CD4-positive, alpha-beta T cell (primary cell): ENCODE data around the gene PTPRK. TPM values are rescaled to one million over a fixed set of nuclear protein-coding genes. Genes with fewer than 3 reads are reported as not detected.

Experiments
- ATAC-seq: fragments of 200-7000 bp; cut with Tn5 transposase; one replicate; pipeline ENCODE4 v1.10.0; 2022; ENCODE audit warnings: mild to moderate bottlenecking; ENCODE audit not compliant: poor library complexity
- CTCF ChIA-PET: fragments of 350-600 bp; sonication (Branson Sonifier 250); formaldehyde crosslinking; loops from one replicate; lab custom pipeline; 2021; ENCODE audit warnings: antibody characterized with exemption, inconsistent platforms; lab: Charles Lee
- POLR2A ChIA-PET: fragments of 350-600 bp; sonication (Branson Sonifier 250); formaldehyde crosslinking; loops from one replicate; lab custom pipeline; 2021; ENCODE audit warnings: antibody characterized with exemption, inconsistent platforms; lab: Charles Lee
- DNase-seq, 14 experiments: peaks; one replicate each; pipeline ENCODE4 v3.0.0-alpha.2; 2013 to 2020; ENCODE audit warnings: mixed read lengths in 2 of 14
- H3K27ac ChIP-seq, 2 donors: one replicate each; pipeline versions ENCODE4 v1.5.1 to v1.7.0; 2013; ENCODE audit warnings: low read length in 2 of 2, low read depth in 1 of 2, mild to moderate bottlenecking in 1 of 2
- H3K27me3 ChIP-seq, 2 experiments: 1 replicate in 1 of 2; 2 replicates in 1 of 2; pipeline versions ENCODE4 v1.6.1 to v1.7.0; 2013; ENCODE audit warnings: low read length in 2 of 2, control low read depth in 1 of 2, mild to moderate bottlenecking in 1 of 2, moderate library complexity in 1 of 2; ENCODE audit not compliant: insufficient read depth in 2 of 2, control insufficient read depth in 1 of 2
- H3K36me3 ChIP-seq: one replicate; pipeline ENCODE4 v1.6.1; 2013; ENCODE audit warnings: low read length, control low read depth; ENCODE audit not compliant: insufficient read depth
- H3K4me1 ChIP-seq: one replicate; pipeline ENCODE4 v1.6.1; 2013; ENCODE audit warnings: low read length, control low read depth; ENCODE audit not compliant: insufficient read depth
- H3K4me3 ChIP-seq: one replicate; pipeline ENCODE4 v1.5.1; 2013; ENCODE audit warnings: mild to moderate bottlenecking, low read length, moderate library complexity
- H3K9me3 ChIP-seq, 2 experiments: 1 replicate in 1 of 2; 2 replicates in 1 of 2; pipeline versions ENCODE4 v1.6.1 to v1.7.0; 2013; ENCODE audit warnings: low read length in 2 of 2, mild to moderate bottlenecking in 2 of 2, control low read depth in 1 of 2, moderate library complexity in 1 of 2; ENCODE audit not compliant: control insufficient read depth in 1 of 2, insufficient read depth in 1 of 2
- H3K27ac Mint-ChIP-seq: one replicate; pipeline ENCODE4 v1.8.0; 2020; ENCODE audit warnings: mixed read lengths
- H3K27me3 Mint-ChIP-seq: one replicate; pipeline ENCODE4 v1.8.0; 2021; ENCODE audit warnings: mixed read lengths
- H3K36me3 Mint-ChIP-seq: one replicate; pipeline ENCODE4 v1.8.0; 2021; ENCODE audit warnings: low read depth, mixed read lengths
- H3K4me1 Mint-ChIP-seq: one replicate; pipeline ENCODE4 v1.8.0; 2021; ENCODE audit warnings: low read depth, mixed read lengths
- H3K4me3 Mint-ChIP-seq: one replicate; pipeline ENCODE4 v1.8.0; 2020; ENCODE audit warnings: mild to moderate bottlenecking, mixed read lengths
- H3K9me3 Mint-ChIP-seq: one replicate; pipeline ENCODE4 v1.8.0; 2020; ENCODE audit warnings: mixed read lengths
- intact Hi-C, 2 experiments: fragments of 100-400 bp; cut with DNase I in 1 of 2; cut with micrococcal nuclease in 1 of 2; formaldehyde crosslinking; loops; one replicate each; pipeline versions ENCODE4 v1.15.1 to v1.9.0; 2023 to 2025; cut with DNase I, micrococcal nuclease
- total RNA-seq, 174 experiments: library from RNA in 2 of 174; stranded (reverse) in 2 of 174; gene quantifications; one replicate each; pipeline ENCODE4 v1.2.3 and lab custom pipeline; 2021 to 2026
- TF ChIP-seq, protein P1 (sequence below): fragments of 200-600 bp; IDR thresholded peaks from one replicate; pipeline ENCODE4 v1.8.0; 2022; ENCODE audit warnings: antibody characterized with exemption, mild to moderate bottlenecking

Gene PTPRK
- total RNA-seq, 2 experiments from 2014 or later, result 8.4 to 10.3 TPM

DNA sequence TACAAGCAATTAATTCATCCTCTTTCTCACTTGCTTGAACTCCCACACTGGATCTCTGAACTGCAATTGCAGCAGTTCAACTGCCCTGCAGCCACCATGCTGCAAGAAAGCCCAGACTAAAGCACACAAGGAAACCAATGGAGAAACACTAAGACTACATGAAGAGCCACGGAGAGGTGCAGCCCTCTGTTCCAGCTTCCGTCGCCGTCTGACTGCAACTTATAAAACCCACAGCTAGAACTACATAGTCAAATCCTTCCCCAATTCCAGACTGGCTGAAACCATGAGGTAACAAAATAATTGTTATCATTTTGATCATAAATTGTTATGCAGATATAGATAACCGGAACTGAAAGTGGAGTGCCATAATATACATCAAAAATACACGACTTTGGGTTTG is 598.4 kb downstream of the PTPRK start:
- ChIA-PET CTCF (interaction anchor here (1.1 to 1.6 kb wide), 3 partner anchors 12 to 66 kb away, joined by 3 read pairs; no protein-coding TSS in a partner anchor), POLR2A (interaction anchor here (0.8 to 4.7 kb wide), 4 partner anchors 13 to 57 kb away, joined by 3 to 22 read pairs (median 4); no protein-coding TSS in a partner anchor)
- Mint-ChIP-seq H3K27ac (peak overlapping the region; percentile 64), H3K9me3 (peaks cover 14% of the 10 kb centered on the region), H3K4me3 (peak overlapping the region; percentile 69), H3K36me3 (peaks cover 9% of the 10 kb centered on the region), H3K4me1 (peaks cover 82% of the 10 kb centered on the region), H3K27me3 (no peaks in the 10 kb centered on the region)
- peaks cover 0 to 6% of the 10 kb centered on the region in 2 experiments for H3K9me3 ChIP-seq
- H3K27me3 ChIP-seq, result no peaks in the 10 kb centered on the region
- TF ChIP-seq, protein P1, sequence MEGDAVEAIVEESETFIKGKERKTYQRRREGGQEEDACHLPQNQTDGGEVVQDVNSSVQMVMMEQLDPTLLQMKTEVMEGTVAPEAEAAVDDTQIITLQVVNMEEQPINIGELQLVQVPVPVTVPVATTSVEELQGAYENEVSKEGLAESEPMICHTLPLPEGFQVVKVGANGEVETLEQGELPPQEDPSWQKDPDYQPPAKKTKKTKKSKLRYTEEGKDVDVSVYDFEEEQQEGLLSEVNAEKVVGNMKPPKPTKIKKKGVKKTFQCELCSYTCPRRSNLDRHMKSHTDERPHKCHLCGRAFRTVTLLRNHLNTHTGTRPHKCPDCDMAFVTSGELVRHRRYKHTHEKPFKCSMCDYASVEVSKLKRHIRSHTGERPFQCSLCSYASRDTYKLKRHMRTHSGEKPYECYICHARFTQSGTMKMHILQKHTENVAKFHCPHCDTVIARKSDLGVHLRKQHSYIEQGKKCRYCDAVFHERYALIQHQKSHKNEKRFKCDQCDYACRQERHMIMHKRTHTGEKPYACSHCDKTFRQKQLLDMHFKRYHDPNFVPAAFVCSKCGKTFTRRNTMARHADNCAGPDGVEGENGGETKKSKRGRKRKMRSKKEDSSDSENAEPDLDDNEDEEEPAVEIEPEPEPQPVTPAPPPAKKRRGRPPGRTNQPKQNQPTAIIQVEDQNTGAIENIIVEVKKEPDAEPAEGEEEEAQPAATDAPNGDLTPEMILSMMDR, result no peak
- H3K27ac ChIP-seq, result no peak overlapping the region
- ATAC-seq (no peak), DNase-seq (peak in 1 of 14 experiments; percentile 16)
- H3K36me3 ChIP-seq, result no peaks in the 10 kb centered on the region
- H3K4me3 ChIP-seq, result no peak overlapping the region
- intact Hi-C loops, result loop anchor here in 1 of 2 experiments (2.0 kb wide), 1 partner anchor 19 kb away; no protein-coding TSS in a partner anchor
- H3K4me1 ChIP-seq, result peaks cover 45% of the 10 kb centered on the region

DNA sequence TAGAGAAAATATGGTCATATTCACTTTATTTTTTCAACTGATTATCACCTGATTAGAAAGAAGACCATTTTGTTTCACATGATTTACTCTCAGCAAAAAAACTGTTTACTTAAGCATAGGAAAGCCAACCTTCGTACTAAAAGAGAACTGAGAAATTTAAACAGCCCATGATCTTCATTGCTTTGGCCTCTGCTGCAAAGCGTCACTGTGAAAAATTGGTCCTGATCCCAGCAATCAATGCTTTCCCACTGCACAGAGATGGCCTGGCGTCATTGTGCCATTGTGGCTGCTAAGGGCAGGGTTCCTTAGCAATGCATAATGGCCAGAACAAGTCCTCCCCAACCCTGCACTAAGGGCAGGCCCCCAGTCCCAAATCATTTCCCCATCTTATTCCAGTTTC is 599.6 kb downstream of the PTPRK start:
- TF ChIP-seq, protein P1, result no peak
- Histone ChIP-seq H3K4me1 (peaks cover 48% of the 10 kb centered on the region), H3K9me3 (no peaks in the 10 kb centered on the region), H3K27me3 (no peaks in the 10 kb centered on the region), H3K27ac (no peak overlapping the region), H3K4me3 (no peak overlapping the region), H3K36me3 (no peaks in the 10 kb centered on the region)
- DNase-seq, result no peak
- Mint-ChIP-seq H3K27me3 (no peaks in the 10 kb centered on the region), H3K9me3 (peaks cover 12% of the 10 kb centered on the region), H3K27ac (peak overlapping the region; percentile 98), H3K4me3 (no peak overlapping the region), H3K36me3 (peaks cover 10% of the 10 kb centered on the region), H3K4me1 (peaks cover 90% of the 10 kb centered on the region)
- CTCF ChIA-PET, result interaction anchor here (1.1 kb wide), 1 partner anchor 62 kb away, joined by 3 read pairs; no protein-coding TSS in a partner anchor
- ATAC-seq, result no peak
- POLR2A ChIA-PET, result interaction anchor here (0.6 kb wide), 1 partner anchor 65 kb away, joined by 3 read pairs; no protein-coding TSS in a partner anchor
- intact Hi-C loops, result loop anchor here in 1 of 2 experiments (2.0 kb wide), 1 partner anchor 18 kb away; no protein-coding TSS in a partner anchor
